NCI-H146 (cell line): ENCODE measurements around the gene GPR84.

Source experiments
- DNase-seq: peaks from one replicate; lab custom pipeline; 2025; lab: John Stamatoyannopoulos, UW

The GPR84 gene

DNA sequence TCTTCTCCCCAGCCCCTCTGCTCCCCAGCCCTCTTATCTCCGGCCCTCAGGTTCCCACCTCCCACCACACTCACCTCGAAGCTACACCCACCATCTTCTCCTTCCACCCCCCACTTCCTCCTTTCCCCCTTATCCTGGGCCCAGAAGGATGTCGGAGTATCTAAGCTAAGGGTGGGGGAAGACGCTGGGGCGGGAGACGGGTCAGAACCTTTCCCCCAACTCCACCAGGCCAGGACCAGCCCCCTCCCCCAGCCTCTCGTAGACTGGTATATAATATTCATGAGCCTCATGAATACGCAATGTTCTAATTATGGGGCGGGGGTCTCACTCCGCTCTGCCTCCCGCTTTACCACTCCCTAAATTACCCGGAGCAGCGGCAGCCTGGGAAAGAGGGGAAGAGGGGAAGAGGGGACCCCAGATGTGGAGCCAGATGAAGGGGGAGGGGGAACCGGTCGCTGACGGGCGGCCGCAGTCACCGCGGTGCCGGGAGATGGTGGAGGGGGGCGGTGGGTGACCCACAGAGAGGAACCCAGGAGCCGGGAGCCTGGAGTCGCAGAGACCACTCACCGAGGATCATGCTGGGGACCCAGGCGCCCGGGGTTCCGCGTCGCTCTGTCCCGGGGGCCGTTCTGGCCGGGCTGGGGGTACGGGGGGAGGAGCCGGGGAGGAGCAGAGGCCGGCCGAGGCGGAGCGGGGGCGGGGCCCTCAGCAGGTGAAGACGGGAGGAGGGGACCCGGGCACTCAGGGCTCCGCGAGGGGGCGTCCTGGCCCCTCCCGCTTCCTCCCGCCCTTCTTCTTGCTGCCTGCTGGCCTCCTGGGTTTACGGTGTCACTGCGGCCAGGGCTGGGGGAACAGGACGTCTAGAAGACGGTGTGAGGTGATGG is 26.6 kb upstream of the GPR84 start:
- DNase-seq: peak; percentile 86

DNA sequence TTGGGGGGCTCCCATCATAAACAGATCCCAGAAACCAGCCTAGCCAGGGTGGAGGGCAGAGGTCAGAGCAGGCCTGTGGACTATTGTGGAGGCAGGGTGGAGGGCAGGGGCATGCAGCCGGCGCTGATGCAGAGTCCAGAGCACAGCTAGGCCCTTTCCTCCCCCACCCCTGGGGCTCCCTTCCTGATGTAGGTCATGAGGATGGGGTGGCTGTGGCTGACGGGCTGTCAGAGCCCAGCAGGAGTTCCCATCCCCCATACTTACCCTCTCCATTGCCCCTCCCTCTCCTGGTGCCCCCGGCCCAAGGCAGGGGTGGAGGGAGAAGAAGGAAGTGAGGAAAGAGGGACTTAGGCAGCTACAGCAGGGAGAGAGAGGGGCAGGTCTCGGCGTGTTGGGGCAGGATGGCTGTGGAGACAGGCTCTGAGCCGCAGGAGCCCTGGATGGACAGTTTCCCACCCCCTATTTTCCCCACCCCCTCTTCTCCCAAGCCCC is 25.9 kb upstream of the GPR84 start:
- peak; percentile 13 for DNase-seq

DNA sequence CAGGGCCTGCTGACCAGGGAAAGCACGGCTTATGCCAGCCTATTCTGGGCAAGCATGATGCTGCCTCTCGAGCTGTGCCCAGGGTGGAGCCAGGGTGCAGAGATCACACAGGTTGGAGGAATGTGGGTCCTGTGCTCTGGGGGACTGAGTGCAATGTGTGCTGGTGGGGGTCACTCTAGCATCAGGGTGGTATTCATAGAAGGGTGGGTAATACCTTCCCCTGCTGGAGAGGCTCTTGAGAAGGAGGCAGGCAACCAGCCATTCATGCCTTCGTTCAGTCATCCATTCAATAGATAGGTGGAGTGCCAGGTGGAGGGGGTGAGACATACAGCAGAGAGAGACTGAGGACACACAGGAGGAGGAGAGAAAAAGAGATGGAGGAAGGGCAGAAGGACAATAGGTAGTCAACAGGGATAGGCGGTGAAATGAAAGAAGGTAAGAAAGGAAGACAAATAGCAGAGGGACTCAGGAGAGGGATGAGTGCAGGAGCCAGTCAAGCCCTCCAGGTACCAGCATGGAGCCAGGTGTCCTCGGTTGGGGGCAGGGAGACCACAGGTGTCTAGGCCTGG is 25.4 kb upstream of the GPR84 start:
- DNase-seq: no peak

DNA sequence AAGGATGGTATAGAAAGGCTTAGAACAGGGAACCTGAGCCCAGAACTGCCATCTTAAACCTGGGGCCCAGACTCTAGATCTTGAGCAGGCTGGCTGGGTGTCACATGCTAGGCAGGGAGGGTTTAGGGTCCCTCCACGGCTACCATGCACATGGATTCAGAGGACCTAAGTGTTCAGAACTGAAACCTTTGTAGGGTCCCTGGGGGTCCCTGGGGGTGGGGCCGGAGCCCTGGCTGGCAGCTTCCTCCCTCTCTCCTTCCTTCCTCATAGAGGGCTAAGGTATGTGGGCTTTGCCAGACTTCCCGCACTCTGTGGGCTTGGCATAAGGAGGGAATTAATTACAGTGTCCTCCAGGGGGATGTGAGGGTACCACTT is 24.8 kb upstream of the GPR84 start:
- DNase-seq: no peak

DNA sequence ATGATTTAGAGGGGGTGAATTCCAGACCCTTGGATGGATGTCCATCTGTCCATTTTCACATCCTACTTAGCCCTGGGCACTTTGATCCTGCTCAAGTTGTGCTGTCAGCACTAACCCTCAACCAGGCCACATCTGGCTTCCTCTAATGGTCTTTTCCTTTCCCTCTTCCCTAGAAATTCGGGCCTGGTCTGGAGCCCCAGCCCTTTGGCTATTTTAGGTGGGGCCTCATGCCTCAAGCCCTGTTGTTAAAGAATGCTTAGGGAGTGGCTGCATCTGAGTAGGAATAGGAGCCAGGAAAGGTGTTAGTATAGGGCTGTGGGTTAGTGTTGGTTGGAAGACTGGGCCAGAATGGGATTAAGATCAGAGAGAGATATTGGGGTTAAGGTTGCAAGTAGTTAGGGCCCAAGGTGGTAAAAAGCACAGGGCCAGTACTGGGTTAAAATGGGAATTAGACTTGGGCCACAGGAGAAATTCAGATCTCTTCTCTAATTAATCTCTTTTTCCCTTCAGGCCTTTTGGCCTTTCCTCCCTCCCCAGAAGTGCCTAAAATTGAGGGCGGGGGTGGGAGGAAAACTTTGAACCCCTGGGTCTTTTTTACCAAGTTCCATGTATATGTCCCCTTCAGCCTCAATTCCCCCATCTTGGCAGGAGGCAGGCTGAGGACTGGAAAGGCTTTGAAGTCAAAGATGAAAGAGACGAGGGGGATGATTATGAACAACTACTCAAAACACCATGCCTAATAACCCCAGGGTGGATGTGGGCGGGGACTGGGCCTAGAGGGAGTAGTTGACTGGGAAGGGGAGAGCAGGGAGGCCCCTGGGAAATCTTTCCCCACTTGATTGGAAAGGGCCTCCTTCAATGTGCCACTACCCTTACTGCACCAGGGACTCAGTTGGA is 24.2 kb upstream of the GPR84 start:
- DNase-seq: no peak

DNA sequence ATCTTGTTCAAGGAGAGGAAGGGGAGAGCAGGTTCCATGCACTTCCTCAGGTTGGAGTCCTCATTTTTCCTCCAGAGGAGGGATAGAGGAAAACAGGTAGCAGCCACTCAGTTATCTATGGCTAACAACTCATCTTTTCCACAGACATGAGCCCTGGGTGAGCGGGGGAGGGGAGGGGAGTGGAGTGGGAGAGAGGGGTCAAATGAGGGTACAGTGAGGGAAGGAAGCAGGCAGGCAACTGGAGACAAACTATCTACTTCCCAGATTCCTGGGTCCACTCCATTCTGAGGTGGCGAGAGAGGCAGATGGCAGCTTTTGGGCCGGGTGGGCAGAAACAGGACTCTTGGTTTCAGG is 22.8 kb upstream of the GPR84 start:
- no peak for DNase-seq

DNA sequence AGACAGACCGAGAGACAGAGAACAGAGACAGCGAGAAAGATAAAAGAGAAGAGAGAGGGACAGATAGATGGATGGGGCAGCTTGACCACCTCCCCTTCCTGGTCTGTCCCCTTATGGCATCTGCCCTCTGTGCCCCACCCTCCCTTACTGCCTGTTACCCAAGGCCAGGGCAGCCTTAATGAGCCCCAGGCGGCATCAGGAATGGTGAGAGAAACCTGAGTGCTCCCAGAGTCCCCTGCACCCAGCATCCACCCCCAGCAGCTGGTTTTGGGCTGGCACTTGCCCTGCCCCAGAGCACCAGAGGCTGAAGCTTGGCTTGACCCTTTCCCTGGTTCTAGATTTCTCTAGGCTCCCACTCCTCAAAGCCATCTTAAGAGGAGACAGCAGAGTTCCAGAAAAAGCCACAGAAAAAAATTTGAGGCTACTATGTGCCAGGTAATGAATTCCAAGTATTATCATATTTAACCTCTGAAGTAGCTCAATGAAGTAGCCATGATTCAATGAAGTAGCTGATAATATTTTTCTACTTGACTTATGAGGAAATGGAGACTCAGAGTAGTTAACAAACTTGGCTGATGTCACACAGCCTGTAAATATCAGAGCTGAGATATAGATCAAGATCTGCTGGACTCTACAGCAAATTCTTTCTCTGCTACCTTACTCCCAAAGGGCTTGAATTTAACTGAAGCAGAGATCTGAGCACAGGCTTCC is 22.3 kb upstream of the GPR84 start:
- no peak for DNase-seq

DNA sequence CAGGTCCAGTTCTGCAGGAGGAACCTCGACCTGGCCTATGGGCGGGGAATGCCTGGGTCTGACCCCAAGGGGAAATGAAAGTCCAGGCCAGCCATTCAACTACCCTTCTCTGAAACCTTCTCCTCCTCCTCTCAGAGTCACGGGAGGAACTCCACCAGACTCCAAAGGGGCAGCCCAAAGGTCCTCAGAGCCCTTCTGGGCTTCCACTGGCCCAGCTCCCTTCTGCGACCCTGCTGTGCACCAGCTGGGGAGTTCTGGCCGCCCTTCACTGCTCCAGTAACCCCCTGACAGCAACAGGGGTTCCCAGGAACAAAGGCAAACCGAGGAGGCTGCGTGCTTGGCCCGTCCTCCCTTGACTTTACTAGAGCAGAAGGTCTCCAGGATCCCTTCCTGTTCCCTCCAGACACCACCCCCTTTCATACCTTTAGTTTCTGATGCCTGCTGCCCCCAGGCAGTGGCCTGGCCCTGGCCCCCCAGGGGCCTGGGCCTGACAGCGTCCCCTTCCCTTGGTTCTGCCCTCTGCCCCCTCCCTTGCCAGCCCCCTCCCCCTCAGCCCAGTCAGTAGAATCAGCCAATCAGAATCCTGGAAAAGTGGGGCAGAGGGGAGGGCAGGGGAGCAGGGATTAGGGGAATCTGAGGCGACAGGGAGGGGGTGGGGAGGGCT is 21.1 kb upstream of the GPR84 start:
- no peak for DNase-seq

DNA sequence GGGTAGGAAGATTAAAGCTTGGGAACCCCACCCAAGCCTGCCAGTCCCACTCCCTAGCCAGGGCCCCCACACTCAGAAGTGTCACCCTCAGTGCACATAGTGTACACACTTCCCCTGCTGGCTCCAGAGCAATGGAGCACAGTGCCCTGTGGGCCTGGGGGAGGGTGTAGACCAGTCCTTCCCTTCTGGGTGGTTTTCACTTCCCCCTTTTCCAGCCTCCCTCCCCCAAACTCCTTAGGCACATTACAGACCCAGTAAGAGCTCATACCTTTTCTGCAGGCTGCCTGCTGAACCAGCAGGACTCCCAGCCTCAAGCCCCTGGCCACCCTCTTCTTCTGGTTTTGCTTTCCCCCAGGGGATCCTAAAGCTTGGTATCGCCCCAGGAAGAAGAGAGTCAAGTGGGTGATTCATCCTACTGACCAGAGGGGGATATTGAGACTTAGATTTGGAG is 20.3 kb upstream of the GPR84 start, which contains the start of gene ZNF385A:
ZNF385A (minus strand) TSS at position 143 of the 451 bp plus-strand sequence. CDS start 219 bp downstream, outside the sequence.
- DNase-seq: no peak

DNA sequence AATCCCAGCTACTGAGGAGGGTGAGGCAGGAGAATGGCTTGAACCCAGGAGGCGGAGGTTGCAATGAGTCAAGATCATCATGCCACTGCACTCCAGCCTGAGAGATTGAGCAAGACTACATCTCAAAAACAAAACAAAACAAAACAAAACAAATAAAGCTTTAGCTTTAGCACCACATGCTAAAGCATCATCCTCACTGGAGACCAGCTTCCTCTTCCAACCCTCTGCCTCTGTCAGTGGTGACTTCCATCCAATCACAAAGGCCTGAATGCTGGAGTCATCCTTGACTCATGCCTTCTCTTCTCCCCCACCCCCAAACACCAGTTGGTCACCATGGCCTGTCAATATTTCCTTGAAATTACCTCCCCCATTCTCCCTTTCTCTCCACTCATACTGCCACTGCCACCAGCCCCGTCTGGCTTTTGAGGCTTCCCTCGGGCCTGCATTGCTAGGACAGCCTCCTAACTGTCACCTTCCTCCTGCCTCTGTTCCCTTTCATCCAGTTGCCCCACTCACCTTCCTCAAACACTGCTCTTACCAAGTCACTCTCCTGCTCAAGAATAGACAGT is 18.8 kb upstream of the GPR84 start:
- DNase-seq: no peak

DNA sequence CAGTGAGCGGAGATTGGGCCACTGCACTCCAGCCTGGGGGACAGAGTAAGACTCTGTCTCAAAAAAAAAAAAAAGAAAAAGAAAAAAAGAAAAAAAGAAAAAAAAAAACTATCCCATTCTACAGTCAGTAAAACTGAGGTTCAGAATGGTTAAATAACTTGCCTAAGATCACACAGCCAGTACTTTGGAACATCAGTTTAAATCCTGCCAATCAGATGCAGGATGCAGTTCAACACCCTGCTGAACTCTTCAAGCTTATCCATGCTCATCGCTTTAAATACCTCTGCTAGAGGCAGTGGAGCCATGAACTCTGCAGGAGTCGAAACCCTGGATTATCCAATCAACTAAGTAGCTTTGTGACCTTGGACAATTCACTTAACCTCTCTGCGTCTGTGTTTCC is 16.9 kb upstream of the GPR84 start:
- no peak for DNase-seq

DNA sequence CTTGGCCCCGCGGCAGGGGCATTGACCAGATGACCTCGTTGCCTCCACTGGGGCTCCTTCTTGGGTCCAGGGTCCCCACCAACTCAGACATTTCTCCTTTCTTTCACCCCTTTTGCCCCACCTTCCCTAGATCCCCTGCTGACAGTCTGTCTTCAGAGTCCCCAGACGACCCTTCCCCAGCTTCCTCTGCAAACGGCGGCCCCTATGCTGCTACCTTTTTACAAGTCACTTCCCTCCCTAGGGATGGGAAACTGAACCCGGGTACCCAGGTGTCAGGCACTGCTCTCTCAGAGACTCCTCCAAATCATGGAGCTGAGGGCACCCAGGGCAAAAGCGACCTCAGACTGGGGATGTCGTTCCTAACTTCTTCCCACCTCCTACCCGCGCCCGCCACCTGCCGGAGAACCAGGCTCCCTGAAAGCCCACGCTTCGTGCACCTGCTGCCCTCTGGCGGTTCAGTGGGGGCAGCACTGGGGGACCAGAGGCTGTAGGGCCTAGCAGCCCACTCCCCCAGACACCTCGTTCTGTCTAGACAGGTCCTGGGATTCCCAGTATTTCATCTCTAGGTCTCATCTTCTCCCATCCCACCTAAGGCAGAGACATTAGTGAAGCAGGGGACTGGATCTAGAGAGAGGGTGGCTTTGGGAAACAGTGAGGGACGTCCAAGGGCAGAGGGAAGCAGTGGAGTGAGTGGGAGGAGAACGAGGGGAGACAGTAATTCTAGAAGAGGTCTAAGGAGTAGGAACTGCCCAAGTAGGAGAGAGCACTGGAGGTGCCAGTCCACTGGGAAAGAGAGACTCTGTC is 15.3 kb upstream of the GPR84 start:
- DNase-seq: peak; percentile 93

DNA sequence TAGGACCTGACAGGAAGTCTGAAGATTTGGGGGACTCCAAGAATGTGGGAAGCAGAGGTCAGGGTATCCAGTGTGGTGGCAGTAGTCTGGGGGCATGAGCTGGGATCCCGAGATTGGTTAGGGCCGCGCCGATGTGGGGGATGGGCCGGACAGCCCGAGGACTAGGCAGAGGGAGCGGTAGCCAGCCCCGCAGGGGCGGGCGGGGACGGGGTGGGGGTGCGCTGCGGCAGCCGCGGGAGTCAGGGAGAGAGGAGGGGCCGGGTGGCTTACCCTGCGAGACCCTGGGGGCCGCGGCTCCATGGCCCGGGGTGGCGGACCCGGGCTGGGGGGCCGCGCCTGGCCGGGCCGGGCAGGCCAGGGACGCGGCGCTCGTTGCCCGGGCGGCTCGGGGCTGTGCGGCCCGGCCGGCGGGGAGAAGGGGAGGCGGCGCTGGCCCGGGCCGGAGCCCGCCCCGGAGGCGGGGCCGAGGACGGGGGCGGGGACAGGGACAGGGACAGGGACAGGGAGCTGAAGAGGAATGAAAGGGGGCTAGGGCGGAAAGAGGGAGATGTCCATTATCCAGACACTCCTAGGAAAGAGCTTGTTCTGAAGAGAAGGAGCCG is 14.6 kb upstream of the GPR84 start:
- peak; percentile 73 for DNase-seq

DNA sequence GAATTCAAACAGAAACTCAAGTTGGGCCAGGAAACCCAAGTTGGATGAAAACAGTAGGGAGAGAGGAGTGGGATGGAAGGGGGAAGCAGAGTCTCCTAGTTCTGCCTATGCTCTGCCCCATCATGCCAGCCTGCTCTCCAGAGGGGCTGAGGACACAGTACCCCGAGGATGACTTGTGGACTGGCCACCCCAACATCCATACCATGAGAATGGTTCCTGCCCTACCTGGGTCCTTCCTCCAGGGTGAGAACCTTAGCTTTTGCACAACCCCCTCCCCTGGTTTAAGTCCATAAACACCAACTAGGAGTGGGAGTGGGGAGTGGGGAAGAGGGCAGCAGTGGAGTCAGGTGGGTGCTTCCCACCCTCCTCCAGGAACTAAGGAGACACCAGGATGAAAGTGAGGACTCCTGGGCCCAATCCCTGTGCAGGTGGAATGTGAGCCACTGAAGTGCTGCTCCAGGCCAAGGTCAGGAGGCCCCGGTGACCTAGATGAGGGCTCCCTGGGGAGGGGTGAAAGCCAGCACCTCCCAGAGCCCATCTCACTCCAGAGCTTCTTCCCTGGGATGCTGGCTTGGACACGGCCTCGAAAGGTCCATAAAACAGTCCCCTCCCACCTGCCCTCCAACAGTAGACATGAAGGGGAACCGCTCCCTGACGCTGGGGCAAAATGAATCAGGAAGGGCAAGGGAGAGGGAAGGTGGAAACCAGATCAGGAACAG is 13.7 kb upstream of the GPR84 start:
- DNase-seq: no peak

DNA sequence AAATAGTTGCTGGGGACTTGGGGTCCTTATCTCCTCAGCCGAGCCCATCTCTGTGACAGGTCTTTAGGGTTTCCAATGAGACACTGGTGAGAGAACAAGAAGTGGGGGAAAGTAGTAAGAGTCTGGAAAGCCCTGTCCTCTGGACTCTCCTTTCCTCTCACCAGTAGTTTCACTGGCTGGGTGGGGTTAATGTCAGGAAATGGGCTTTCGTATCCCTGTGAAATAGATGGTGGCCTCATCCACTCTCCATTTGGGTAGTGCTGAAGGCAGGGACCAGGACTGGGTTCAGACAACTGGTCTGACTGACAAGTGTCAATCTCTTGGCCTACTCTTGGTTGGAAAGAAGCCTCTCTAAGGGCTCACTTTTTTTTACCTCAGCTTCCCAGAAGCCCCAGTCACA is 12.7 kb upstream of the GPR84 start:
- DNase-seq: no peak

DNA sequence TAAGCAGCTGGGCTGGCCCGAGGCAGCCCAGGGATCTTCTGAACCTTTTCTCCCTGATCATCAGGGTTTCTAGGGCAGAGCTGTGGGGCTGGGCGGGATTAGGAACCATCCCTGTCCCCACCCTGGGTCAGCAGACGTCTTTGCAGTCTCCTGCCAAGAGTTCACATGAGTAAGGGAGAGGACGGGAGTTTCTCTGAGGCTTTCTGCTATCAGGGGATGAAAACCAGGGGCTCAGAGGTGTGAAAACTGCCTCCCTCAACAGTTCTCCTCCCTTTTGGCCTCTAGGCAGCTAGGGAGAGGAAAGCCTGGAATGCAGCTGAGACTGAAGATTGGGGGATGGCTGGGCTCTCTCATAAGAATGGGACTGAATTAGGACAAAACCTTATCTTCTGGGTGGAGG is 12.3 kb upstream of the GPR84 start:
- DNase-seq: no peak

DNA sequence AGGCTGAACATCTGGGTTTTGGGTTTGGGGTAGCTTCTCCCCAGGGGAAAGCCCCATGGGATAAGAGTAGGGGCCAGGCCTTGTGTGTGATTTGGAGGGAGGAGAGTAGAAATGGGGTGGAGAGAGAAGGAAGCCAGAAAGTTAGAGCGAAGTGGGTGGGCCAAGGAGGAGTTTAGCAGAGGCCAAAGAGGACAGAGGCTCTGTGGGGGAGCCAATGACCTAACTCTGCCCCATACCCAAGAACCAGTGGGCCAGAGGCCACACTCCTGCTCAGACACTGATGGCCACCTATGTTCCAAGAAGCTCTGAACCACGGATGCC is 10.9 kb upstream of the GPR84 start:
- DNase-seq: no peak

DNA sequence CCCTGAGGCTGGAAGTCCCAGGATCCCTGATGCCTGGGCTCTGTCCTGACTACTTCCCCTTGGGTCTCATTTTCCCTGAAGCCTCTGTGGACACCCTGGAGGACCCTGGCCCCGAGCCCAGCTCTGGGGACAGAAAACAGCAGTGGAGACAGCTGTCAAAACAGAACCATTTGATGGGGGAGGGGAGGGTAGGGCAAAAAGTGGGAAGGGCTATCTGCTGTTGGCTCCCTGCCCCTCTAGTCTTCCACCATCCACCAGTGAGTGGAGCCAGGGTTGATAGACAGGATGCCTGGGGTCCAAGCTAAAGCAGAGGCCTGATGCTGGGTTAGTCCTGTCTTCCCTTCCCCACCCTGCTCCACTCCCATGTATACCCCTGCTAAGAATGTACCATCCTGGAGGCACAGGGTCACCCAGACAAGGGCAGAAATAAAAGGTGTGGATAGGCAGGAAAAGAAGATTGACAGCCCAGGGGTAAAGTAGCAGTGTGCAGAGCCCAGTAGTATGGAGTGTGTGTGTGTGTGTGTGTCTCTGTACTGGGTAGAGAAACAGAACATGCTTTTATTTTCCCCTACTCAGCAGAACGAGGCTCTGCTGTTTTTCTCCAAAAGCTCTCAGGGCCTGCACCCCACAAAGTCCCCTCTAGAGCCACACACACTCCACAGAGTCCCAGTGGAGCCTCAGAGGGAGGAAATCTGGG is 10.4 kb upstream of the GPR84 start:
- DNase-seq: peak; percentile 73
